Posterior vena cava (tissue), 2 donors: Measurements from ENCODE around the gene SUN5. TPM values are rescaled to one million over a fixed set of nuclear protein-coding genes. Genes with fewer than 3 reads are reported as not detected.
"Not testable (repeated sequence)": the region's sequence is repeated elsewhere in the genome, so short reads cannot be mapped to it uniquely, and the experiment has no call there.

Experiments
- DNase-seq: peaks from one replicate; pipeline ENCODE4 v3.0.0-alpha.2; 2020; ENCODE audit warnings: low spot score
- intact Hi-C, 2 donors: fragments of 100-400 bp; cut with DNase I; formaldehyde crosslinking; loops; one replicate each; pipeline versions ENCODE4 v1.14.1 to v1.14.2; 2022 to 2023
- total RNA-seq, 2 donors: library from RNA; stranded (reverse); fragmentation: NEBNext Ultra II Directional; extraction: Animal tissue kit (Norgen Biotek cat#: 25700); gene quantifications; one replicate each; pipeline ENCODE4 v1.2.1, GENCODE V29; 2021
- donor health status: DM: yes; HTN: yes; CAD: no.
- donor health status: DM: yes; HTN: yes; CAD: no.

The SUN5 gene
- total RNA-seq, 2 donors from 2014 or later, result not detected

DNA sequence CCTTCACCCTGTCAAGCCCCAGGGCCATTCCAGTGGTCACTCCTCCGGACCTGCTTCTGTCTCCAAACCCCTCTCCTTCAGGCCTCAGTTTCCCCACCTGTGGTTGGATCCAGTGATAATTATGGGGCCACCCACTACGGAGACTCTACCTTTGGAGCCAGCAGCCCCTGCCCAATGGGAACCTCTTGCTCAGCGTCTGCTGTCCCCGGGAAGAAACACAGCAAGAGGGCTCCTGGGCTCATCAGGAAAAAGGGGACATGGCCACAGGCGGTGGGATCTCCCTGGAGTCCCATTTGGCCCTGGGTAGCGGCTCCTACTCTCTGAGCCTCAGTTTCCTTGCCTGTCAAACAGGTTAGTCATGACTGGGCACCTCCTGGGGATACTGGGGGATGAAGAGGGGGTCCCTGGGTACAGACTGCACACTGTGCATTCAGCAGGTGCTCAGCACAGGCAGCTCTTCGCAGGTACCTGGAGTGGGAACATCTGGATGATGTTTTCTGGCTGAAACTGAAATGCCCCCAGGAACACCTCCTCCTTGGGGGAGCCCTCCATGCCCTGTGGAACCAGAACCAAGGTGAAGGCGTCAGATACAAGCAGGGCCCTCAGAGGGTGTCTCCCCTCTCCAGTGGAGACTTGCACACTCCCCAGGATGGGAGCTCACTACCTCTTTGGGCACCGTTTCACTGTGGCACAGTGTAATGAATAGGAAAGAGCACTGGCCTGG is 19.4 kb downstream of the SUN5 start:
- intact Hi-C loops, result no loop called here
- peak; percentile 60 for DNase-seq

- intact Hi-C loops, result no loop called here
- peak; percentile 15 for DNase-seq
Observed at GRCh38 chr20:32984196-32984595, 20.0 kb downstream of the SUN5 start.

GRCh38 chr20:32983459-32984112 is 20.6 kb downstream of the SUN5 start:
- peak; percentile 69 for DNase-seq
- intact Hi-C loops, result no loop called here

DNA sequence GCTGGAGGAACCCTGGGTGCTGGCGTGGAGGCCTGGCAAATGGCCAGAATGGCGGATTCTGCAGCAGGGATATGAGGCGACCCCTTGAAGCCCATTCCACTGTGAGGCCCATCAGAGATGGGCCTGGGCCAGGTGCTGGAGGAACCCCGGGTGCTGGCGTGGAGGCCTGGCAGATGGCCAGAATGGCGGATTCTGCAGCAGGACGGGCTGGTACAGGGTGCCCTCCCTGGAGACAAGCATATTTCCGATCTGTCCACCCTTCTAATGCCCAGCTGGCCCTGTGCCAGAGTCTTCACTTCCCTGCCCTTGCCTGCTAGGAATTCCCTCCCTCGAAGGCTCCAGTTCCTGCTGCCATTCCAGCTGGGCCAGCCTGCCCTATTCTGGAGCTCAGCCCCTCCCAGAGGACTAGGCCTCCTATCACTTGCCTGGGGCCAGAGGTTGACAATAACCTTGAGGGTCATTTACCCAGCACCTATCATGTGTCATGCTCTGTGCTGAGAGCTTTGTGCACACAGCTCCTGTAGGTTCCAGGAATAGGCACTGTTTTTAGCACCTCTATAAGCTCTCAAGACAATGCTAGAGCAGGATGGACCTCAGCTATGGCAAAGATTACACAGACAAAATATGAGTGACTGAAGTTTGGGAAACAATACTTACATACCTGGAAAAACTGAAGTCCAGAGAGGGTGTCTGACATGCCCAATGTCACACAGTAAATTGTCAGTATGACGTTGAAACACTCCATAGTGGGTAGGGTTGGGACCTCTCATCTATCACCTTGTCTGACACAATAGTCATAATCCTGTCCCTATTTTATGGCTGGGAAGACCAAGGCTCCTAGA is 21.4 kb downstream of the SUN5 start:
- intact Hi-C loops, result no loop called here
- peak; percentile 76 for DNase-seq

- intact Hi-C loops, result no loop called here
Observed at GRCh38 chr20:32980990-32981389, 23.2 kb downstream of the SUN5 start.

GRCh38 chr20:32980131-32980941 is 23.9 kb downstream of the SUN5 start:
- peak; percentile 73 for DNase-seq
- intact Hi-C loops, result no loop called here

More at GRCh38 chr20:32980990-32981389, 23.2 kb downstream of the SUN5 start:
- peak; percentile 18 for DNase-seq

DNA sequence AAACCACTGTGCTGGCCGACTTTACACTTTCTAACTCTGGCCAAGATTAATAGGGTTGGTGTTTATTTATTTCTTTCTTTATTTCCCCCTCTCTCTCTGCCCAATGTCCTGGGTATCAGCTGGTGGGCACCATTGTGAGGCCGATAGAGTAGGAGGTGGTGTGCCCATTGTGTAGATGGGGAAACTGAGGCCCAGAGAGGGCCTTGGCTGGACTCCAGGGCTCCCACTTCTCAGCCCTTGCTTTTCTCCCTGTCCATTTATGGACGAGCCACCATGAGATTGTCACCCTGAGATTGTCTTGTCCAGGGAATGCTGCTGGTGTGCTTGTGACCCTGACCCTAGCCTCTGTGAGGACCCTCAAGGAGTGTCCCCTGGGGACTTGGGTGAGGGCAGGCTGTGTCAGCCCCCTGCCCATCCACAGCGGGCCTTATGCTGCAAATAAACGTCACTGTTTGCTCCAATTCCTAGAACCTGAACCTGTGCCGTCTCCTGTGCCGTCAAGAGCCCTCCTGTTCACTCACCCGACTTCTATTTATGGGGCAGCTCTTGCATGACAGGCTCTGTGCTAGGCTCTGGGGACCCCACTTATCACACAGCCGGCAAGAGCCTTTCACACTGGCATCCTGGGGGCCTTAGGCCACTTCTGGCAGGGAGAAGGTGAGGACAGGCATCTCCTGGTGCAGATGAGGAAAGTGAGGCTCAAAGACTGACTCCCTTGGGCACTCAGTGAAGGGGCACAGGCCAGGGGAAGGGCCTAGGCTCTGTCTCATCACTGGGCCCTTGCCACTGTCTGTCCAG is 24.8 kb downstream of the SUN5 start:
- intact Hi-C loops, result no loop called here

DNA sequence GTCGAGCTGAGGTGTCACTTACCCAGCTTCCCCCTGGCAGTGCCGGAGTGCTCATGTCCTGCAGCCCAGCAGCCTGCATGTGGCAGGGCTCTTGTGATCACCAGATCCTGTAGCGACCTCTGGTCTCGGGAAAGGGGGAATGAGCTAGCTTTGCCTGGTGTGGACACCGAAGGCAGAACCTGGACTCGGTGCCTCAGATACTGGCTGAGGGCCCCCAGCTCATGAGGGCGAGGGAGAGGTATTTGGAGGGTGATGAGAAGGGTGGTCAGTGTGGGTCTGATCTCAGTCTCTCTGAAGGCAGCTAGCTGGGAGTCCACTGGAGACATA is 26.3 kb downstream of the SUN5 start:
- DNase-seq, result peak; percentile 41
- intact Hi-C loops, result no loop called here

More for the DNA sequence above, 24.8 kb downstream of the SUN5 start:
- peak; percentile 34 for DNase-seq

DNA sequence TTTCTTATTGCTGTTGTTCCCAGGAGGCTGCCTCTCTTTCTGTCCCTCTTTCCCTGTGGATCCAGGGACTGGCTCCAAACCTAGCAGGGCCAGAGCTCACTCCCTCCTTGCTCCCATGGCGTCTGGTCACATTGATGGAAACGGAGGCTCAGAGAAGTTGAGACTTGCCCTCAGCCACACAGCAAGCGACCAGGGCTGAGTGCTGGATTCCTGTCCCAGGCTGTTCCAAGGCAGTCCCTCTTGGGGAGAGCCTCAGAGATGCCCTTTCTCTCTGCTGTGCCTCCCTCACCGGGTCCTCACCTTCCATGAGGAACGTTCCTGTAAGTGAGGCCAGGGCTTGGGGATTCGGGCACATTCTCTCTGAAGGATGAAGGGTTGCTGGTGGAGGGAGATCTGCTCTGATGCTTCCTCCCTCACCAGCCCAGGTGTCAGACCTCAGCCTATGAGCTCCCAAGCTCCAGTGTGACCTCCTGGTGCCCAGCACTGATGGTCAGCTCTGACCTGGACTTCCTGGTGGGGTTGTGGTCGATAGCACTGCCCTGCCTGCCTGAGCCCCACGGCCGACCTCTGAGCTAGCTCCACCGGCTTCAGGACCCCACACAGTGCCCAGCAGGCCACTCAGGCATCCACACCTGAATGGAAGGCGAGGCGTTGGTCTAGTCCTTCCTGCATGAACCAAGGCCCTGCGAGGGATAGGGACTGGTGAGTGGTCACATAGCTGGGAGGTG is 26.8 kb downstream of the SUN5 start:
- DNase-seq, result peak; percentile 64
- intact Hi-C loops, result no loop called here

- intact Hi-C loops, result no loop called here
- peak; percentile 30 for DNase-seq
Observed at GRCh38 chr20:32976746-32977145, 27.5 kb downstream of the SUN5 start.

- DNase-seq, result peak; percentile 71
- intact Hi-C loops, result no loop called here
Observed at GRCh38 chr20:32975698-32976674, 28.2 kb downstream of the SUN5 start.

DNA sequence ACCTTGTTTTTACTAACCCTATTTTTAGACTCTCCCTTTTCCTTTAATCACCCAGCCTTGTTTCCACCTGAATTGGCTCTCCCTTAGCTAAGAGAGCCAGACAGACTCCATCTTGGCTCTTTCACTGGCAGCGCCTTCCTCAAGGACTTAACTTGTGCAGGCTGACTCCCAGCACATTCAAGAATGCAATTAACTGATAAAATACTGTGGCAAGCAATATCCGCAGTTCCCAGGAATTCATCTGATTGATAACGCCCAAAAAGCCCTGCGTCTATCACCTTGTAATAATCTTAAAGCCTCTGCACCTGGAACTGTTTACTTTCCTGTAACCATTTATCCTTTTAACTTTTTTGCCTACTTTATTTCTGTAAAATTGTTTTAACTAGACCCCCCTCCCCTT is 29.1 kb downstream of the SUN5 start:
- DNase-seq, intact Hi-C loops: not testable (repeated sequence)

DNA sequence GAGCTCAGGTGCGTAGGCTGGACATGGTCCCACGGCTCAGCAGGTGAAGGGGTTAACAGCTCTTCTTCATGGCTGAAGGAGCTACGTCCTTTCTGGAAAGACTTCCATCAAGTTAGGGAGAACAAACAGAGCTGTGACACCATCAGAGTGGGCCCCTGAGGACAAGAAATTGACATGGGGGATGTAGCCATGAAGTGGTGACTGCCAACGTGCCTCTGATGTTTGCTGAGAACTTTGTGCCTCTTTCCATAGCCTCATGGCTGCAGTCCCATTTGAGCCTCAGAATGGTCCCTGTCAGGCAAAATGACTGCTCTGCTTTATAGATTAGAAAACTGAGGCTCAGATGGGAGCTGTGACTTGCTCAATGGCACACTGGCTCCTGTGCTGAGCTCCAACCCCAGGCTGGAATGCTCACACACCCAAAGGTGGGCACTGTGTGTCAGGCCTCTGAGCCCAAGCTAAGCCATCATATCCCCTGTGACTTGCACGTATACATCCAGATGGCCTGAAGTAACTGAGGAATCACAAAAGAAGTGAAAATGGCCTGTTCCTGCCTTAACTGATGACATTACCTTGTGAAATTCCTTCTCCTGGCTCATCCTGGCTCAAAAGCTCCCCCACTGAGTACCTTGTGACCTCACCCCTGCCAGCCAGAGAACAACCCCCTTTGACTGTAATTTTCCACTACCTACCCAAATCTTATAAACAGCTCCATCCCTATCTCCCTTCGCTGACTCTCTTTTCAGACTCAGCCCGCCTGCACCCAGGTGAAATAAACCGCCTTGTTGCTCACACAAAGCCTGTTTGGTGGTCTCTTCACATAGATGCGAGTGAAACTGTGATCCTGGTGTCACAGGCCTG is 29.8 kb downstream of the SUN5 start:
- intact Hi-C loops, result not testable (repeated sequence)
- peak; percentile 57 for DNase-seq

GRCh38 chr20:32973077-32973717 is 31.0 kb downstream of the SUN5 start:
- intact Hi-C loops, result no loop called here
- no peak for DNase-seq
